ENCODE measurements around the gene LIPF.

- TF ChIP-seq CTCF (IDR thresholded peaks at IDR 0.05): peak; percentile 33 to 66 (median 48)
- no peak for TF ChIP-seq POLR2AphosphoS5 (IDR thresholded peaks at IDR 0.05)
- TF ChIP-seq POLR2A (IDR thresholded peaks at IDR 0.05; ENCODE audit: low read depth): no peak
- TF ChIP-seq EP300 (IDR thresholded peaks at IDR 0.05): no peak
Measured at GRCh38 chr10:88687853-88688467, 23.7 kb downstream of the LIPF start.

Measured in esophagus muscularis mucosa (tissue), 4 donors.